Breast epithelium (tissue), 4 donors: Measurements from ENCODE around the gene OTOG. TPM values are rescaled to one million over a fixed set of nuclear protein-coding genes. Genes with fewer than 3 reads are reported as not detected.
A peak's percentile ranks its signal among the peaks of the same experiment; 100 is the strongest.

Source experiments
- DNase-seq, 2 donors: peaks; one replicate each; pipeline ENCODE4 v3.0.0-alpha.2; 2019; ENCODE audit warnings: low spot score in 2 of 2
- H3K27ac ChIP-seq, 2 donors: fragments of 200-600 bp; sonication (generic) in 1 of 2; one replicate each; pipeline ENCODE4 v1.5.1; 2016 to 2019; ENCODE audit warnings: mild to moderate bottlenecking in 1 of 2
- H3K27me3 ChIP-seq, 2 donors: fragments of 200-600 bp; sonication (generic) in 1 of 2; one replicate each; pipeline versions ENCODE4 v1.5.1 to v1.6.0; 2017 to 2019; ENCODE audit warnings: control low read depth in 1 of 2, mild to moderate bottlenecking in 1 of 2
- H3K36me3 ChIP-seq: fragments of 200-600 bp; one replicate; pipeline ENCODE4 v1.5.1; 2019
- H3K4me1 ChIP-seq, 2 donors: fragments of 200-600 bp; sonication (generic); one replicate each; pipeline ENCODE4 v1.5.1; 2016 to 2019; ENCODE audit warnings: control low read depth in 1 of 2
- H3K4me3 ChIP-seq, 3 donors: fragments of 200-600 bp; sonication (generic); 1 replicate in 2 of 3; 2 replicates in 1 of 3; pipeline ENCODE4 v1.5.1; 2016 to 2019; ENCODE audit warnings: mild to moderate bottlenecking in 3 of 3, moderate library complexity in 2 of 3
- H3K9me3 ChIP-seq, 2 donors: fragments of 200-600 bp; sonication (generic) in 1 of 2; one replicate each; pipeline ENCODE4 v1.5.1; 2016 to 2019; ENCODE audit warnings: control low read depth in 1 of 2
- POLR2A ChIP-seq: fragments of 450-650 bp; IDR thresholded peaks from one replicate; pipeline ENCODE4 v1.6.1; 2016; ENCODE audit warnings: antibody characterized with exemption, mild to moderate bottlenecking, moderate library complexity
- POLR2AphosphoS5 ChIP-seq, 3 donors: sonication (generic); formaldehyde crosslinking; IDR thresholded peaks; one replicate each; pipeline ENCODE4 v1.6.1; 2017; ENCODE audit warnings: antibody characterized with exemption in 3 of 3
- intact Hi-C: fragments of 100-400 bp; cut with DNase I; formaldehyde crosslinking; loops from one replicate; pipeline ENCODE4 v1.15.1; 2023; ENCODE audit warnings: low total_unique reads
- total RNA-seq, 3 donors: library from RNA; depleted of rRNA; stranded (reverse); fragments of >200 nt; gene quantifications; one replicate each; pipeline ENCODE4 v1.1.0, GENCODE V29; 2016
- TF ChIP-seq, protein P1 (sequence below), 3 donors: fragments of 450-650 bp; IDR thresholded peaks; one replicate each; pipeline ENCODE4 v1.5.1; 2016 to 2017; ENCODE audit warnings: antibody characterized with exemption in 3 of 3, mild to moderate bottlenecking in 3 of 3, moderate library complexity in 3 of 3

The OTOG gene
- total RNA-seq, 3 donors from 2014 or later, result not detected

DNA sequence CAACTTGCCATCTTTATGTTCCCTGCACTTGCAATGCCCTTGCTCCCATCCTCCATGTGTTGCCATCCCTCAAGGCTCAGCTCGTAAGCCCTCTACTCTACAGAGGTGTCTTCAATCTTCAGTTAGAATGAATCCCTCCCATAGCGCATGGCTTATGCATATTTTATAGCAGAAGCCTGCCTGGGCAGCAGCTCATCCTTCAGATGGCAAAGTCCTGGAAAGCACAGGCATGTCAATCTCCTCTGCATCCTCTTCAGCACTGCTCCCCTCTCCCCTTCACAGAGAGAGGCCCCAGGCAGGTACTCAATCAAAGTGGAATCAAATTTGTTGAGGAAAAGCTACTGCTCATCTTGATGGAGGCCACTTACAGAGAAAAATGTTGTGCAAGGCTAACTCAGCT, 39.3 kb upstream of the OTOG start:
- H3K4me3 ChIP-seq, result no peak overlapping the region
- H3K27ac ChIP-seq, result peak overlapping the region in 1 of 2 donors; percentile 38
- TF ChIP-seq POLR2AphosphoS5 (IDR thresholded peaks at IDR 0.05) (no peak), POLR2A (no peak)
- TF ChIP-seq, protein P1, sequence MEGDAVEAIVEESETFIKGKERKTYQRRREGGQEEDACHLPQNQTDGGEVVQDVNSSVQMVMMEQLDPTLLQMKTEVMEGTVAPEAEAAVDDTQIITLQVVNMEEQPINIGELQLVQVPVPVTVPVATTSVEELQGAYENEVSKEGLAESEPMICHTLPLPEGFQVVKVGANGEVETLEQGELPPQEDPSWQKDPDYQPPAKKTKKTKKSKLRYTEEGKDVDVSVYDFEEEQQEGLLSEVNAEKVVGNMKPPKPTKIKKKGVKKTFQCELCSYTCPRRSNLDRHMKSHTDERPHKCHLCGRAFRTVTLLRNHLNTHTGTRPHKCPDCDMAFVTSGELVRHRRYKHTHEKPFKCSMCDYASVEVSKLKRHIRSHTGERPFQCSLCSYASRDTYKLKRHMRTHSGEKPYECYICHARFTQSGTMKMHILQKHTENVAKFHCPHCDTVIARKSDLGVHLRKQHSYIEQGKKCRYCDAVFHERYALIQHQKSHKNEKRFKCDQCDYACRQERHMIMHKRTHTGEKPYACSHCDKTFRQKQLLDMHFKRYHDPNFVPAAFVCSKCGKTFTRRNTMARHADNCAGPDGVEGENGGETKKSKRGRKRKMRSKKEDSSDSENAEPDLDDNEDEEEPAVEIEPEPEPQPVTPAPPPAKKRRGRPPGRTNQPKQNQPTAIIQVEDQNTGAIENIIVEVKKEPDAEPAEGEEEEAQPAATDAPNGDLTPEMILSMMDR (IDR thresholded peaks at IDR 0.05), result no peak
- no peaks in the 10 kb centered on the region for H3K36me3 ChIP-seq
- DNase-seq, result no peak
- intact Hi-C loops, result no loop called here
- H3K4me1 ChIP-seq, result no peaks in the 10 kb centered on the region
- H3K27me3 ChIP-seq, result no peaks in the 10 kb centered on the region
- H3K9me3 ChIP-seq, result no peaks in the 10 kb centered on the region

DNA sequence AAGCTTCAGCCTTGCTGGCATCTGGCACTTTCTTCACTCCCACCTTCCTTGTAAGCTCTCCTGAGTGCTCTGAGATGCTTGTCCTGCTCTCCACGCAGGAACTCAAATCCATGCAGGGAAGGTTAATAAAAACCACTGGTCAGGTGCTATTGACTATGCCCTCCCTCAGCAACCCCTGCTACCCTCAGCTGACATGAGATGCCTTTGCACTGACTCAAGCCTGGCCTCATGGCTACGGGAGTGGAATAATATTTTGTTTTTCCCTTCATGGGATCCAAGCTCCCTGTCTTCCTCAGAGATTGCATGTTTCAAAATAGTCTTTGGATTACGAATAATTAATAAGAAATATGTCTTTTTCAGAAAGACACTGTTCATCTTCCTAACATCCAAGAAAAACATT, 38.8 kb upstream of the OTOG start:
- no peaks in the 10 kb centered on the region for H3K9me3 ChIP-seq
- intact Hi-C loops, result no loop called here
- H3K27ac ChIP-seq, result peak overlapping the region in 1 of 2 donors; percentile 38
- H3K36me3 ChIP-seq, result no peaks in the 10 kb centered on the region
- H3K4me3 ChIP-seq, result no peak overlapping the region
- no peaks in the 10 kb centered on the region for H3K4me1 ChIP-seq
- TF ChIP-seq POLR2AphosphoS5 (IDR thresholded peaks at IDR 0.05) (no peak), POLR2A (no peak)
- TF ChIP-seq, protein P1 (IDR thresholded peaks at IDR 0.05), result no peak
- H3K27me3 ChIP-seq, result no peaks in the 10 kb centered on the region
- peak in 1 of 2 donors; percentile 48 for DNase-seq

DNA sequence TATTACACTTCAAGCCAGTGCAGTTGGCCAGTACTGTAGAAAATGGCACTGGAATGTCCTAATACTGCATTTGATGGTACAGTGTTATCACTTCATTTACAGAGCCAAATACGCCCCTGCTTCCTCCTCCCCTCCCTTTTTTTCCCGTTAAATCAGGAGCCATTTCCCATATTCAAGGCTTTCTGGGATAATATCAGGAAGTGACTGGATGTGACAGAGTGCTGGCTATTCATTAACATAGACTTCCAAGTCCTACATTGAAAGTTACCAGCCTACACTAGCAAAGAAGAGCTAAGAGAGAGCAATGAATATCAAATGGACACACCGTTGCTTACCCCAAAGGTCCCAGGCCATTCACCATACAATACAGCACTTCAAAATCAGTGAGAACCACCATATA, 38.3 kb upstream of the OTOG start:
- H3K36me3 ChIP-seq, result no peaks in the 10 kb centered on the region
- intact Hi-C loops, result no loop called here
- H3K4me1 ChIP-seq, result no peaks in the 10 kb centered on the region
- TF ChIP-seq POLR2A (no peak), POLR2AphosphoS5 (IDR thresholded peaks at IDR 0.05) (no peak)
- TF ChIP-seq, protein P1 (IDR thresholded peaks at IDR 0.05), result no peak
- H3K9me3 ChIP-seq, result no peaks in the 10 kb centered on the region
- H3K27me3 ChIP-seq, result no peaks in the 10 kb centered on the region
- H3K4me3 ChIP-seq, result no peak overlapping the region
- DNase-seq, result no peak
- H3K27ac ChIP-seq, result peak overlapping the region in 1 of 2 donors; percentile 12

DNA sequence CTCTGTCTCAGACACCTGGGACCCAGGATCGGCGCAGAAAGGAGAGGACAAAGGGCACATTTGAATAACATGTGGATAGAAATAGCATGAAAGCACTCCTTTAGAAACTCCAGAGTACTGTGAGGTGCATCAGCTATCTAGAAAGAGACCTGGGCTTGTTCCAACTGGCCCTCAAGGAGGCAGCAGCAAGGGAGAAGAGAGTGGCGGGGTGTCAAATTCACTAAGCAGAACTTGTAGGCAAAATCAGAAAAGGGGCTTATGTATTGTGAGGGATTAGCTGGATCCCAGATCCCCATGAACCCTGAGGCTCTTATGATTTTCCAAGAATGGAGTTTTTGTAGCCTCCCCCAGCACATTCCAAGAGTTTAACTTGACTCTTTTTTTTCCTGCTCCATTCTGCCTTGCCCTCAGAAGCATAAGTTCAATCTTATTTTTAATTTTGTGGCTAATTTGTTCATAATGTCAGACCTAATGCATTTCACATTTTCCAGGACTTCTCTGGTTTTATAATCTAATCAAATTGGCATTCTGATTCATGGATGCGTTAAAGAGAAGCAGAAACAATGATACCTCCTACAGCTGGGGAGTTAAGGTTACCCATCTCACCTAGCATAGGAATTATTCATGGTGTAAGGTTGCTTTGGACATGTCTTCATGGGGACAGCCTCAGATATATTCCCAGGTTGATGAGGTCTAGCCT, 36.4 kb upstream of the OTOG start:
- intact Hi-C loops, result no loop called here
- no peaks in the 10 kb centered on the region for H3K36me3 ChIP-seq
- H3K27ac ChIP-seq, result no peak overlapping the region
- TF ChIP-seq, protein P1 (IDR thresholded peaks at IDR 0.05), result no peak
- TF ChIP-seq POLR2AphosphoS5 (IDR thresholded peaks at IDR 0.05) (no peak), POLR2A (no peak)
- no peaks in the 10 kb centered on the region for H3K9me3 ChIP-seq
- peaks cover 0 to 2% of the 10 kb centered on the region in 2 donors for H3K27me3 ChIP-seq
- no peaks in the 10 kb centered on the region for H3K4me1 ChIP-seq
- DNase-seq, result no peak
- no peak overlapping the region for H3K4me3 ChIP-seq

DNA sequence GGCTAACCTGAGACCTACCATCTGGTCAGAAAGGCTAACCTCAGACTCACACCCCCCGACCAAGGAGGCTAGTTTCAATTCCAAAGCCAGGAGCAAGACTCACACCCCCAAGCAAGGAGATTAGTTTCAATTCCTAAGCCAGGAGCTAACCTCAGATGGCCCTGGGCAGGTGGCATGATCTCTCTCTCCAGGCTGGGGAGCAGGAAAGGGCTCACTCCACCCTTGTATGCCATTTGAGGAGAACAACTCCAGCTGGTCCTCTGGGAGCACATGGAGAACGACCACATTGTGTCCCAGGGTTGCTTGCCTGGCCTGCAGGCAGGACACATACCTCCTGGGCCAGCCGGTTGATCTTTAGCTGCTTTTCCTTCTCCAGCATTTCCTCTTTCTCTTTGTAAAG, 35.5 kb upstream of the OTOG start:
- Histone ChIP-seq H3K27me3 (peaks cover 0 to 3% of the 10 kb centered on the region in 2 donors), H3K27ac (no peak overlapping the region), H3K4me3 (no peak overlapping the region), H3K4me1 (no peaks in the 10 kb centered on the region), H3K36me3 (no peaks in the 10 kb centered on the region), H3K9me3 (no peaks in the 10 kb centered on the region)
- intact Hi-C loops, result no loop called here
- DNase-seq, result no peak
- no peak for TF ChIP-seq POLR2A
- TF ChIP-seq, protein P1 (IDR thresholded peaks at IDR 0.05), result no peak
- TF ChIP-seq POLR2AphosphoS5 (IDR thresholded peaks at IDR 0.05), result no peak
